LoVo (cell line): Measurements from ENCODE around the gene MORN3.
"Not testable (repeated sequence)": the region's sequence is repeated elsewhere in the genome, so short reads cannot be mapped to it uniquely, and the experiment has no call there.

ENCODE experiments used
- DNase-seq: peaks from one replicate; pipeline ENCODE4 v3.0.0-alpha.2; 2016; ENCODE audit warnings: low spot score

MORN3 gene

GRCh38 chr12:121689430-121689829 lies 20.0 kb upstream of the MORN3 start:
- DNase-seq: no peak

- no peak for DNase-seq
These were observed 19.5 kb upstream of the MORN3 start for GRCh38 chr12:121688966-121689365.

- DNase-seq: not testable (repeated sequence)
These were observed 10.3 kb upstream of the MORN3 start for GRCh38 chr12:121679661-121680197.

GRCh38 chr12:121678716-121679300 lies 9.4 kb upstream of the MORN3 start:
- DNase-seq: no peak

- DNase-seq: no peak
These were observed 8.9 kb upstream of the MORN3 start for GRCh38 chr12:121678305-121678704.

- DNase-seq: no peak
These were observed 6.7 kb upstream of the MORN3 start for GRCh38 chr12:121676190-121676589.

- DNase-seq: no peak
These were observed 3.6 kb upstream of the MORN3 start for GRCh38 chr12:121673013-121673511.

GRCh38 chr12:121668750-121669520 lies 519 bp downstream of the MORN3 start:
- no peak for DNase-seq

- not testable (repeated sequence) for DNase-seq
These were observed 2.6 kb downstream of the MORN3 start for GRCh38 chr12:121666829-121667228.

GRCh38 chr12:121663610-121663929 lies 5.9 kb downstream of the MORN3 start:
- DNase-seq: no peak

- DNase-seq: not testable (repeated sequence)
These were observed 7.9 kb downstream of the MORN3 start for GRCh38 chr12:121661353-121662105.

- DNase-seq: no peak
These were observed 12.0 kb downstream of the MORN3 start for GRCh38 chr12:121657305-121658008.

GRCh38 chr12:121656122-121656521 lies 13.3 kb downstream of the MORN3 start:
- no peak for DNase-seq

GRCh38 chr12:121653999-121654398 lies 15.5 kb downstream of the MORN3 start:
- DNase-seq: no peak

- DNase-seq: no peak
These were observed 16.5 kb downstream of the MORN3 start for GRCh38 chr12:121652767-121653497.

- DNase-seq: no peak
These were observed 18.1 kb downstream of the MORN3 start for GRCh38 chr12:121651320-121651719.

- DNase-seq: no peak
These were observed 19.6 kb downstream of the MORN3 start for GRCh38 chr12:121649819-121650353.

- DNase-seq: no peak
These were observed 20.1 kb downstream of the MORN3 start for GRCh38 chr12:121649322-121649721.

GRCh38 chr12:121648458-121649028 lies 20.9 kb downstream of the MORN3 start:
- no peak for DNase-seq

GRCh38 chr12:121641343-121641630 lies 28.2 kb downstream of the MORN3 start:
- no peak for DNase-seq
